GM20431 (cell line): ENCODE results near the gene PPP1R15B.

Experiments
- in situ Hi-C: fragments of 300-500 bp; cut with MseI, MboI; formaldehyde crosslinking; loops from one replicate; pipeline ENCODE4 v1.15.0; 2020; ENCODE audit warnings: low sequenced_read_pairs; ENCODE audit not compliant: unreplicated experiment

The PPP1R15B gene

GRCh38 chr1:204411451-204412204 is at the start of gene PPP1R15B:
Gene PPP1R15B (minus strand): TSS chr1:204411817. CDS start chr1:204411411, 406 bp downstream.
- in situ Hi-C loops: no loop called here

GRCh38 chr1:204460346-204460745 is 48.7 kb upstream of the PPP1R15B start:
- in situ Hi-C loops: no loop called here

- in situ Hi-C loops: no loop called here
Observed at GRCh38 chr1:204459706-204460105, 48.1 kb upstream of the PPP1R15B start.

- in situ Hi-C loops: no loop called here
Observed at GRCh38 chr1:204457666-204458065, 46.0 kb upstream of the PPP1R15B start.

- in situ Hi-C loops: no loop called here
Observed at GRCh38 chr1:204456826-204457442, 45.3 kb upstream of the PPP1R15B start.

- in situ Hi-C loops: no loop called here
Observed at GRCh38 chr1:204455831-204456145, 44.2 kb upstream of the PPP1R15B start.

GRCh38 chr1:204455063-204455830 is 43.6 kb upstream of the PPP1R15B start:
- in situ Hi-C loops: no loop called here

- in situ Hi-C loops: no loop called here
Observed at GRCh38 chr1:204454476-204454875, 42.9 kb upstream of the PPP1R15B start.

- in situ Hi-C loops: no loop called here
Observed at GRCh38 chr1:204453141-204453772, 41.6 kb upstream of the PPP1R15B start.

GRCh38 chr1:204451352-204452124 is 39.9 kb upstream of the PPP1R15B start:
- in situ Hi-C loops: no loop called here

- in situ Hi-C loops: no loop called here
Observed at GRCh38 chr1:204450461-204451257, 39.0 kb upstream of the PPP1R15B start.

- in situ Hi-C loops: loop anchor here (10.0 kb wide), 1 partner anchor 55 kb away; no protein-coding TSS in a partner anchor
Observed at GRCh38 chr1:204449678-204450280, 38.2 kb upstream of the PPP1R15B start.

- in situ Hi-C loops: loop anchor here (10.0 kb wide), 1 partner anchor 56 kb away; no protein-coding TSS in a partner anchor
Observed at GRCh38 chr1:204448991-204449677, 37.5 kb upstream of the PPP1R15B start.

GRCh38 chr1:204448344-204448964 is 36.8 kb upstream of the PPP1R15B start:
- in situ Hi-C loops: loop anchor here (10.0 kb wide), 1 partner anchor 56 kb away; no protein-coding TSS in a partner anchor

GRCh38 chr1:204447736-204448135 is 36.1 kb upstream of the PPP1R15B start:
- in situ Hi-C loops: loop anchor here (10.0 kb wide), 1 partner anchor 57 kb away; no protein-coding TSS in a partner anchor

GRCh38 chr1:204447190-204447589 is 35.6 kb upstream of the PPP1R15B start:
- in situ Hi-C loops: loop anchor here (10.0 kb wide), 1 partner anchor 58 kb away; no protein-coding TSS in a partner anchor

GRCh38 chr1:204446413-204447111 is 34.9 kb upstream of the PPP1R15B start:
- in situ Hi-C loops: loop anchor here (10.0 kb wide), 1 partner anchor 58 kb away; no protein-coding TSS in a partner anchor
